ENCODE measurements around the gene SGPP1. TPM values are rescaled to one million over a fixed set of nuclear protein-coding genes. Genes with fewer than 3 reads are reported as not detected.
A peak's percentile ranks its signal among the peaks of the same experiment; 100 is the strongest.

SGPP1 gene
- total RNA-seq, 1 donor from 2014 or later = 21.1 TPM

- Histone ChIP-seq H3K27ac (peak overlapping the region; percentile 89), H3K4me1 (peaks cover 37% of the 10 kb centered on the region), H3K36me3 (no peaks in the 10 kb centered on the region), H3K9me3 (no peaks in the 10 kb centered on the region), H3K27me3 (no peaks in the 10 kb centered on the region), H3K4me3 (peak overlapping the region; percentile 93 to 97)
- no peak for TF ChIP-seq POLR2A (IDR thresholded peaks at IDR 0.05)
- TF ChIP-seq CTCF (IDR thresholded peaks at IDR 0.05) = no peak
- TF ChIP-seq POLR2AphosphoS5 (IDR thresholded peaks at IDR 0.05; ENCODE audit: insufficient read depth in 1 of 2, low read depth in 1 of 2) = no peak
- no peak for DNase-seq (ENCODE audit: extremely low spot score in 2 of 2)
- intact Hi-C loops (cut with DNase I) = no loop called here
Measured at GRCh38 chr14:63727231-63727735, 582 bp downstream of the SGPP1 start.

GRCh38 chr14:63726499-63726898 is 1.4 kb downstream of the SGPP1 start:
- intact Hi-C loops (cut with DNase I) = no loop called here
- peak overlapping the region; percentile 93 to 97 for H3K4me3 ChIP-seq
- no peaks in the 10 kb centered on the region for H3K9me3 ChIP-seq
- H3K27me3 ChIP-seq = no peaks in the 10 kb centered on the region
- peak overlapping the region; percentile 89 for H3K27ac ChIP-seq
- H3K4me1 ChIP-seq = peaks cover 37% of the 10 kb centered on the region
- no peaks in the 10 kb centered on the region for H3K36me3 ChIP-seq
- TF ChIP-seq CTCF (IDR thresholded peaks at IDR 0.05) = no peak
- no peak for DNase-seq (ENCODE audit: extremely low spot score in 2 of 2)

- Histone ChIP-seq H3K27me3 (no peaks in the 10 kb centered on the region), H3K4me3 (peak overlapping the region; percentile 3 to 93)
- intact Hi-C loops (cut with DNase I) = no loop called here
Measured at GRCh38 chr14:63725786-63726460, 1.9 kb downstream of the SGPP1 start.

GRCh38 chr14:63717702-63718101 is 10.2 kb downstream of the SGPP1 start:
- Histone ChIP-seq H3K4me3 (no peak overlapping the region), H3K9me3 (peaks cover 12% of the 10 kb centered on the region), H3K4me1 (no peaks in the 10 kb centered on the region), H3K27me3 (no peaks in the 10 kb centered on the region), H3K36me3 (peaks cover 0 to 16% of the 10 kb centered on the region in 2 donors), H3K27ac (no peak overlapping the region)
- no peak for DNase-seq (ENCODE audit: extremely low spot score in 2 of 2)
- intact Hi-C loops (cut with DNase I) = no loop called here
- no peak for TF ChIP-seq CTCF (IDR thresholded peaks at IDR 0.05)
- TF ChIP-seq POLR2AphosphoS5 (IDR thresholded peaks at IDR 0.05; ENCODE audit: insufficient read depth in 1 of 2, low read depth in 1 of 2) = no peak
- TF ChIP-seq POLR2A (IDR thresholded peaks at IDR 0.05) = no peak

More at GRCh38 chr14:63725786-63726460, 1.9 kb downstream of the SGPP1 start:
- Histone ChIP-seq H3K4me1 (peaks cover 37% of the 10 kb centered on the region), H3K27ac (no peak overlapping the region), H3K9me3 (no peaks in the 10 kb centered on the region), H3K36me3 (no peaks in the 10 kb centered on the region)
- DNase-seq (ENCODE audit: extremely low spot score in 2 of 2) = no peak
- TF ChIP-seq POLR2A (IDR thresholded peaks at IDR 0.05) (no peak), CTCF (IDR thresholded peaks at IDR 0.05) (no peak), POLR2AphosphoS5 (IDR thresholded peaks at IDR 0.05; ENCODE audit: insufficient read depth in 1 of 2, low read depth in 1 of 2) (no peak)

GRCh38 chr14:63715360-63715759 is 12.5 kb downstream of the SGPP1 start:
- TF ChIP-seq POLR2AphosphoS5 (IDR thresholded peaks at IDR 0.05; ENCODE audit: insufficient read depth in 1 of 2, low read depth in 1 of 2) (no peak), POLR2A (IDR thresholded peaks at IDR 0.05) (no peak), CTCF (IDR thresholded peaks at IDR 0.05) (no peak)
- no peaks in the 10 kb centered on the region for H3K4me1 ChIP-seq

More at GRCh38 chr14:63715360-63715759, 12.5 kb downstream of the SGPP1 start:
- Histone ChIP-seq H3K27me3 (no peaks in the 10 kb centered on the region), H3K4me3 (no peak overlapping the region), H3K27ac (no peak overlapping the region), H3K36me3 (peaks cover 0 to 16% of the 10 kb centered on the region in 2 donors), H3K9me3 (peaks cover 12% of the 10 kb centered on the region)
- DNase-seq (ENCODE audit: extremely low spot score in 2 of 2) = no peak
- intact Hi-C loops (cut with DNase I) = no loop called here
